Activated CD8-positive, alpha-beta memory T cell treated with anti-CD3 and anti-CD28 coated beads, Interleukin-2, amount 50 U/mL, for 24 hours (primary cell): ENCODE data around the gene PPP1R15B.

Source experiments
- DNase-seq: peaks from one replicate; pipeline ENCODE4 v3.0.0-alpha.2; 2020; ENCODE audit errors: extremely low read depth

Gene PPP1R15B

GRCh38 chr1:204367193-204367858, 44.3 kb downstream of the PPP1R15B start:
- DNase-seq = no peak

- no peak for DNase-seq
These were observed 44.9 kb downstream of the PPP1R15B start for GRCh38 chr1:204366759-204367158.

GRCh38 chr1:204363335-204364114, 48.1 kb downstream of the PPP1R15B start:
- DNase-seq = peak; percentile 37

GRCh38 chr1:204362984-204363334, 48.7 kb downstream of the PPP1R15B start:
- no peak for DNase-seq

- no peak for DNase-seq
These were observed 49.8 kb downstream of the PPP1R15B start for GRCh38 chr1:204361781-204362180.

- DNase-seq = no peak
These were observed 50.3 kb downstream of the PPP1R15B start for GRCh38 chr1:204361341-204361771.

GRCh38 chr1:204360314-204360713, 51.3 kb downstream of the PPP1R15B start:
- DNase-seq = no peak

- DNase-seq = no peak
These were observed 52.0 kb downstream of the PPP1R15B start, which contains the start of gene PLEKHA6 for GRCh38 chr1:204359474-204360255. TSS of gene PLEKHA6 (minus strand) at chr1:204359929. CDS start at chr1:204273727, 86,202 bp downstream.

- no peak for DNase-seq
These were observed 52.5 kb downstream of the PPP1R15B start for GRCh38 chr1:204359131-204359473.

GRCh38 chr1:204358605-204359004, 53.0 kb downstream of the PPP1R15B start:
- no peak for DNase-seq

- no peak for DNase-seq
These were observed 53.8 kb downstream of the PPP1R15B start for GRCh38 chr1:204357551-204358490.

GRCh38 chr1:204356997-204357396, 54.6 kb downstream of the PPP1R15B start:
- DNase-seq = no peak

- DNase-seq = no peak
These were observed 55.7 kb downstream of the PPP1R15B start for GRCh38 chr1:204355913-204356312.

GRCh38 chr1:204354579-204354978, 57.0 kb downstream of the PPP1R15B start:
- no peak for DNase-seq
